Lower leg skin (tissue), 3 donors: Measurements from ENCODE around the gene GPR39.

Source experiments
- POLR2A ChIP-seq, 2 donors: fragments of 450-650 bp; IDR thresholded peaks; one replicate each; pipeline ENCODE4 v1.6.1; 2016 to 2017; ENCODE audit warnings: antibody characterized with exemption in 2 of 2, mild to moderate bottlenecking in 1 of 2, moderate library complexity in 1 of 2
- TF ChIP-seq, protein P1 (sequence below), 3 donors: fragments of 450-650 bp; IDR thresholded peaks; one replicate each; pipeline ENCODE4 v1.5.1; 2016; ENCODE audit warnings: antibody characterized with exemption in 3 of 3, mild to moderate bottlenecking in 3 of 3, moderate library complexity in 2 of 3

DNA sequence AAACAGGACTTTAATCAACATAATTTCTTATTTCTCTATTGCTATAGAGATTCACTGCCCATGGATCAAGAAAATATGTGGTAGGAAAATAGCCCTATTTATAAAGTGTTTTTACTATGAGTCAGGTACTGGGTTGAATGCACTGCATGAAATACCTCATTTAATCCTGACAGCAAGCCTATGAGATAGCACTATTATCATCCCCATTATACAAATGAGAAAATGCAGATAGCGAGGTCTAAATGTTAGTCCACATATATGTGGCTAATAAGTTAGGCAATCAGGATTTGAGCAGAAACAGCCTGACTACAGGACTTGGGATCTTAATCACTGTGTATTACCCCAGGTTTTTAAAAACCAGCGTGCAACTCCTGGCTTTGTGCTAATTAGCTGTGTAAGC, 261.9 kb downstream of the GPR39 start:
- TF ChIP-seq, protein P1, sequence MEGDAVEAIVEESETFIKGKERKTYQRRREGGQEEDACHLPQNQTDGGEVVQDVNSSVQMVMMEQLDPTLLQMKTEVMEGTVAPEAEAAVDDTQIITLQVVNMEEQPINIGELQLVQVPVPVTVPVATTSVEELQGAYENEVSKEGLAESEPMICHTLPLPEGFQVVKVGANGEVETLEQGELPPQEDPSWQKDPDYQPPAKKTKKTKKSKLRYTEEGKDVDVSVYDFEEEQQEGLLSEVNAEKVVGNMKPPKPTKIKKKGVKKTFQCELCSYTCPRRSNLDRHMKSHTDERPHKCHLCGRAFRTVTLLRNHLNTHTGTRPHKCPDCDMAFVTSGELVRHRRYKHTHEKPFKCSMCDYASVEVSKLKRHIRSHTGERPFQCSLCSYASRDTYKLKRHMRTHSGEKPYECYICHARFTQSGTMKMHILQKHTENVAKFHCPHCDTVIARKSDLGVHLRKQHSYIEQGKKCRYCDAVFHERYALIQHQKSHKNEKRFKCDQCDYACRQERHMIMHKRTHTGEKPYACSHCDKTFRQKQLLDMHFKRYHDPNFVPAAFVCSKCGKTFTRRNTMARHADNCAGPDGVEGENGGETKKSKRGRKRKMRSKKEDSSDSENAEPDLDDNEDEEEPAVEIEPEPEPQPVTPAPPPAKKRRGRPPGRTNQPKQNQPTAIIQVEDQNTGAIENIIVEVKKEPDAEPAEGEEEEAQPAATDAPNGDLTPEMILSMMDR (IDR thresholded peaks at IDR 0.05), result no peak
- TF ChIP-seq POLR2A (IDR thresholded peaks at IDR 0.05), result no peak
